MCF 10A (cell line): ENCODE results near the gene CEACAM7. TPM values are rescaled to one million over a fixed set of nuclear protein-coding genes. Genes with fewer than 3 reads are reported as not detected.

Experiments used
- BruUV-seq: library from RNA; stranded (reverse); fragments of 400-500 nt; replicated peaks from 2 replicates; lab custom pipeline; 2021; lab: Mats Ljungman, UMichigan
- CTCF ChIA-PET: fragments of 300-600 bp; sonication (Branson Sonifier 250); formaldehyde crosslinking; extraction: SDS; loops from one replicate; lab custom pipeline; 2021; ENCODE audit warnings: antibody characterized with exemption, inconsistent platforms; lab: Yijun Ruan, JAX
- POLR2A ChIA-PET: fragments of 300-600, 350-650 bp; sonication (Branson Sonifier 250); formaldehyde crosslinking; extraction: SDS; loops from one replicate; lab custom pipeline; 2020; ENCODE audit warnings: antibody characterized with exemption, inconsistent platforms; lab: Yijun Ruan, JAX
- DNase-seq: peaks from one replicate; pipeline ENCODE4 v3.0.0-alpha.2; 2018; ENCODE audit not compliant: unreplicated experiment
- H3K27ac Mint-ChIP-seq: one replicate; pipeline ENCODE4 v1.8.0; 2022; ENCODE audit warnings: mild to moderate bottlenecking, low read depth, mixed read lengths; ENCODE audit not compliant: unreplicated experiment
- H3K27me3 Mint-ChIP-seq: one replicate; pipeline ENCODE4 v1.8.0; 2022; ENCODE audit warnings: mixed read lengths; ENCODE audit not compliant: insufficient read depth, unreplicated experiment
- H3K36me3 Mint-ChIP-seq: one replicate; pipeline ENCODE4 v1.8.0; 2022; ENCODE audit warnings: mild to moderate bottlenecking, moderate library complexity, mixed read lengths; ENCODE audit not compliant: insufficient read depth, unreplicated experiment
- H3K4me1 Mint-ChIP-seq: one replicate; pipeline ENCODE4 v1.8.0; 2022; ENCODE audit warnings: mixed read lengths; ENCODE audit not compliant: insufficient read depth, unreplicated experiment
- H3K4me3 Mint-ChIP-seq: one replicate; pipeline ENCODE4 v1.8.0; 2022; ENCODE audit warnings: mild to moderate bottlenecking, moderate library complexity, mixed read lengths; ENCODE audit not compliant: unreplicated experiment
- H3K9me3 Mint-ChIP-seq: one replicate; pipeline ENCODE4 v1.8.0; 2022; ENCODE audit warnings: mixed read lengths; ENCODE audit not compliant: unreplicated experiment
- intact Hi-C: fragments of 100-400 bp; cut with micrococcal nuclease; formaldehyde crosslinking; loops from 2 replicates; pipeline ENCODE4 v1.14.1; 2022
- total RNA-seq: library from RNA; stranded (reverse); gene quantifications from 2 replicates; pipeline ENCODE4 v1.2.3, GENCODE V29; 2022
- TF ChIP-seq, protein P1 (sequence below): fragments of 200-600 bp; IDR thresholded peaks from one replicate; pipeline ENCODE4 v1.8.0; 2022; ENCODE audit warnings: antibody characterized with exemption, mild to moderate bottlenecking; ENCODE audit not compliant: unreplicated experiment

CEACAM7 gene
- total RNA-seq, 1 experiment from 2014 or later = not detected

- BruUV-seq = no TSS peak
- Mint-ChIP-seq H3K27ac (no peak overlapping the region), H3K4me3 (no peak overlapping the region), H3K9me3 (no peaks in the 10 kb centered on the region), H3K4me1 (no peaks in the 10 kb centered on the region), H3K36me3 (no peaks in the 10 kb centered on the region), H3K27me3 (peaks cover 73% of the 10 kb centered on the region)
- intact Hi-C loops = no loop called here
- ChIA-PET CTCF (no interaction called here), POLR2A (no interaction called here)
- no peak for DNase-seq
- TF ChIP-seq, protein P1, sequence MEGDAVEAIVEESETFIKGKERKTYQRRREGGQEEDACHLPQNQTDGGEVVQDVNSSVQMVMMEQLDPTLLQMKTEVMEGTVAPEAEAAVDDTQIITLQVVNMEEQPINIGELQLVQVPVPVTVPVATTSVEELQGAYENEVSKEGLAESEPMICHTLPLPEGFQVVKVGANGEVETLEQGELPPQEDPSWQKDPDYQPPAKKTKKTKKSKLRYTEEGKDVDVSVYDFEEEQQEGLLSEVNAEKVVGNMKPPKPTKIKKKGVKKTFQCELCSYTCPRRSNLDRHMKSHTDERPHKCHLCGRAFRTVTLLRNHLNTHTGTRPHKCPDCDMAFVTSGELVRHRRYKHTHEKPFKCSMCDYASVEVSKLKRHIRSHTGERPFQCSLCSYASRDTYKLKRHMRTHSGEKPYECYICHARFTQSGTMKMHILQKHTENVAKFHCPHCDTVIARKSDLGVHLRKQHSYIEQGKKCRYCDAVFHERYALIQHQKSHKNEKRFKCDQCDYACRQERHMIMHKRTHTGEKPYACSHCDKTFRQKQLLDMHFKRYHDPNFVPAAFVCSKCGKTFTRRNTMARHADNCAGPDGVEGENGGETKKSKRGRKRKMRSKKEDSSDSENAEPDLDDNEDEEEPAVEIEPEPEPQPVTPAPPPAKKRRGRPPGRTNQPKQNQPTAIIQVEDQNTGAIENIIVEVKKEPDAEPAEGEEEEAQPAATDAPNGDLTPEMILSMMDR = no peak
Observed at GRCh38 chr19:41726493-41726892, 38.4 kb upstream of the CEACAM7 start.

GRCh38 chr19:41720103-41720502 is 32.0 kb upstream of the CEACAM7 start:
- Mint-ChIP-seq H3K36me3 (no peaks in the 10 kb centered on the region), H3K27ac (no peak overlapping the region), H3K9me3 (no peaks in the 10 kb centered on the region), H3K4me1 (no peaks in the 10 kb centered on the region), H3K4me3 (no peak overlapping the region), H3K27me3 (peaks cover 76% of the 10 kb centered on the region)
- no TSS peak for BruUV-seq
- intact Hi-C loops = no loop called here
- DNase-seq = no peak
- TF ChIP-seq, protein P1 = no peak
- ChIA-PET CTCF (no interaction called here), POLR2A (no interaction called here)

DNA sequence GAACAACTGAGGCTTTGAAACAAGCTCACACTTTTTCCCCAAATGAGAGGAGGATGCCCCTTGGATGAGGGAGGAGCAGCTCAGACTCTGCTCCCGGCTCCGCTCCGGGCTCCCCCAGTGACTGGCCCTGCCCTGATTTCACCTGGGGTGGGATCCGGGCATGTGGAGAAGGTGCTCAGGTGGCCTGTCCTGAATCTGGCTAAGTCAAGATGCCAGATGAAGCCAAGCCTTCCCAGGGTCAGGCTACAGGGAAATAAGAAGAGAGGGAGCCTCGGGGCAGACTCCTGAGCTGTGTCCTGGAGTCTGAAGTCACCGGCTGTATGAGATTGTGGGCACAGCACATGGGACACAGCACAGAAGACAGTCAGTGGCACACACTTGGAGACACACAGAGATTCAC is 30.7 kb upstream of the CEACAM7 start:
- Mint-ChIP-seq H3K27me3 (peaks cover 85% of the 10 kb centered on the region), H3K36me3 (no peaks in the 10 kb centered on the region), H3K9me3 (no peaks in the 10 kb centered on the region), H3K4me3 (no peak overlapping the region), H3K27ac (no peak overlapping the region), H3K4me1 (no peaks in the 10 kb centered on the region)
- CTCF ChIA-PET = interaction anchor here (1.3 kb wide), 1 partner anchor 77 kb away, joined by 3 read pairs; no protein-coding TSS in a partner anchor
- POLR2A ChIA-PET = no interaction called here
- TF ChIP-seq, protein P1 = no peak
- intact Hi-C loops = no loop called here
- no peak for DNase-seq
- BruUV-seq = no TSS peak

DNA sequence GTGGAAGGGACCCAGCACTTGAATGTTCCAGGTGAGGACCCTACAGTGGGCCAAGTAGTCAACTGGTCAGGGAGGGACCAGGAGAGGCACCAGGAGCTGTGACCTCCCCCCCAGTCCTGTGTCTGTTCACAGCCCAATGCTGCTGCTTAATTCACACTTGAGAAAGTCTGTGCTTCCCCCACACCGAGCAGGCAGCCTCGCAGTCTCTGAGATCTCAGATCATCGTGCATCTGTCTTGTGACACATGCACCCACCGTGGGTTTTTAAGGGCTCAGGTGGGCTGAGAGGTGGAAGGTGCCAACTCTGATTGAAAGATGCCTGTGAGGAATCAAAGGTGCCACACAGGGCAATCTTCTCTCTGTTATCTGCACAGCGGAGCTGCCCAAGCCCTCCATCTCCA is 26.5 kb upstream of the CEACAM7 start:
- Mint-ChIP-seq H3K27ac (no peak overlapping the region), H3K36me3 (no peaks in the 10 kb centered on the region), H3K9me3 (no peaks in the 10 kb centered on the region), H3K4me3 (no peak overlapping the region), H3K27me3 (peaks cover 92% of the 10 kb centered on the region), H3K4me1 (no peaks in the 10 kb centered on the region)
- CTCF ChIA-PET = interaction anchor here (2.2 kb wide), 1 partner anchor 73 kb away, joined by 8 read pairs; no protein-coding TSS in a partner anchor
- POLR2A ChIA-PET = no interaction called here
- TF ChIP-seq, protein P1 = no peak
- intact Hi-C loops = no loop called here
- no TSS peak for BruUV-seq
- no peak for DNase-seq
